GM21786 (cell line): Measurements from ENCODE around the gene FAM78A.

Source experiments
- ATAC-seq: cut with Tn5 transposase; IDR thresholded peaks from one replicate; pipeline ENCODE4 v1.9.1; 2021; ENCODE audit not compliant: unreplicated experiment

FAM78A gene

DNA sequence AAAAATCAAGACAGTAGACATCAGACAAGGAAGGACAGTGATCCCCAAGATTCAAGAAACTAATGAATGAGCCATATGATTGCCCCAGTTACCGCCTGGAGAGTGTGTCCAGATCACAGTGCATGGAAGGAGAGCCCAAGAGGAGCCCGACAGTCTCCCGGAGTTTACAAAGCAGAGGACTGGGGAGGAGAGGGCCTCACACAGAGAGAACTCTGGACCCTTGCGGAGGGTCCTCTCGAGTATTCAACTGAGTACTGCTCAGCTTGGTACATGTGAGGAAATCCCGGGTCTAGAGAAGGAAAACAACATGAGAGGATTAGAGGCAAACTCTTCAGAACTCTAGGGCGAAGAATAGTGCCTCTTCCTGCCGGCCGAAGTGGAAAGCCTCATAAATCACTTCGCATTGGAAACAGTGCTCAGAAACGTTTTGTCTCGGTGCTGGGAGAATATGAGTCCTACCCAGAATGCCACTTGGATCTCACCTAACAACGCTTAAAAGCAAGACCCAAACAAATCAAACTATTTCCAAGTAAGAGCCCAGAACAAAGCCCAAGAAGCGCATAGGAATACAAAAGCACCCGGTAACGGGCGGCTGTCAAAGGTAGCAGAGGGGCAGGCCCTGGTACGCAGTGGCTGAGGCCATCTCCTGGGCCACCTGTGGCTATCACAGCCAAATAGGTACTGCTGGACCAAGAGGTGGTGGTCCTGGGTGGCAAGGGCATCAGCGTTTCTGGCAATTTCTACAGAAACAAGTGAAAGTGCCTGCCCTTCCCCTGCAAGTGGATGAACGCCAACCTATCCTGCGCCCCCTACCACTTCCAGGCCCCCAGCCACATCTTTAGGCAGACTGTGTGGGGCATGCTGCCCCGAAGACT lies 36.0 kb downstream of the FAM78A start:
- no peak for ATAC-seq

DNA sequence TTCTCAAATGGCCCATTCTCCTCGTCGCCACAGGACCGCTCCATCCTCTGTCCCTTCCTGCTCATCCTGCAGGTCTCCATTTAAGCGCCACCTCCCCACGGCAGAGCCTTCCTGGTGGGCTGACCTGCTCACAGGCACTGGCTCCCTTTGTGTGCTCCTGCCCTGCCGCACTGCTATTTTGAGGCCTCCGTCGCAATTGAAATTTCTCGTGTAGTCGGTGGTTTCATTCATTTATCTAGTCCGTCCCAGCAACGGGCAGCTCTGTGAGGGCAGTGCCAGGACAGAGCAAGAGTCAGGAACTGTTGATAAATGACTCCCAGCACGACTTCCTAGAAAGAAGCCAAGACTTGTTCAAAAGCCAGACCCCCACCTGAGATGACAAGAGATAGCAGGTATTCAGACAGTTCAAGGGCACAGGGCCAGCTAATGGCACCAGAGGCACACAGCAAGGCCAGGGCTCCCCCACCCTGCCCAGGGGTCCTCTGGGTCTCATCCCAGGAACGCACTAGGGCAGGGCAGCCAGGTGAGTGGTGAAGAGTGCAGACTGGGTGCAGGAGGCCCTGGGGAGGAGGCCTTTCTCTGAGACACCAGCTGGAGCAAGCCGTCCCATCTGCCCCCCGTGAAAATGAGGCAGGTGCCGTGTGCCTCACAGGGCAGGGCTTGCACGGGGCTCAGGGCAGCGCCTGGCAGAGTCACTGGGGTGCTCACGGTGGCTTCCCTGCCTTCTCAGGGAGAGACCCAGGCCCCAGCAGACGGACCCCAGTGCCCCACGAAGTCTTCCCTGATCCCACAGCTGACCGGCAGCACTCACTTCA lies 36.9 kb downstream of the FAM78A start:
- ATAC-seq, result no peak

DNA sequence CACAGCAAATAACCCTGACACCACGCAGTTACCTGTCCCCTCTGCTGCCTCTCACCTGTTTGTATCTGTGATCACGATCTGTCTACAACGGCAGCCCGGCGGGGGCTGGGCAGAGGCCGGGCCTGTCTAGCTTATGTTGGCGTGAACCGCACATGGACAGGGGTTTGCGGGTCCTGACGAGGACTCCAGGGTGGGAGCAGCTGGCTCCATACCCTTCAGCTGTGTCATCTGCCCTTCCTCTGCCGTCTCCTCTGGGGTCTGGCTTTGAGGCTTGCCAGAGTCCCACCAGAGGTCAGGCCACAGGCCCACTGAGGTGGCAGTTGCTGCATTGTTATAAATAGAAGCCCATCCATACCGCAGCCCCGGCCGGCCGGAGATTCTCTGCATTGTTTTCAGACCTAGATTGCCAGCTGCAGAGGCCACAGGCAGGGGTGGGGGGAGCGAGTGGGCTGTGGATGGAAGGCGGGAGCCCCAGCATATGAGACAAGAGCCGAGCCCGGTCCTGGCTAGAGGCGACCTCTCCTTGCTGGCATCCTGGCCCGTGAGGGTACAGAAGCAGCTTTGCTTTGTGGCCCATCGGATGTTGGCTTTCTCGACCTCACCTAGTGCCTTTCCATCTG lies 37.8 kb downstream of the FAM78A start:
- ATAC-seq, result peak; percentile 8

DNA sequence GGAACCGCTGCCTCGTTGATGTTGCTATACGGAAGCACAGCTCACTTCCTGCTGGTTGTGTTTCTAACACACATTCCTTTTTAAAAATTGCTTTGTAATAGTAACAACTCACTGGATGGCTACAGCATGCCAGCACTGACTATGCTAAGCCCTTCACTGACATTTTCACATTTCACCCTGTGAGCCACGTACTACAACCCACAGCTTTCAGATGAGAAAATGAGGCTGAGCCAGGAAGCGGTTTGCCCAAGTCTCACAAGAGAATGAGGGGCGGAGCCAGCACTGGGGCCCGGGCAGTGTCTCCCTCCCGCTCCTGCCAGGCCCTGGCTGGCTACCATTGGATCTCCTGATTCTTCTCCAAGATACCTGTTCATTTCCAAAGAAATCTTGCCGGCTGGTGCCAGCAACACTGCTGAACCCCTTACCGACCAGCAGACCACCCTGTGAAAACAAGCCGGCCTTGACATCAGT lies 38.3 kb downstream of the FAM78A start:
- peak; percentile 90 for ATAC-seq

DNA sequence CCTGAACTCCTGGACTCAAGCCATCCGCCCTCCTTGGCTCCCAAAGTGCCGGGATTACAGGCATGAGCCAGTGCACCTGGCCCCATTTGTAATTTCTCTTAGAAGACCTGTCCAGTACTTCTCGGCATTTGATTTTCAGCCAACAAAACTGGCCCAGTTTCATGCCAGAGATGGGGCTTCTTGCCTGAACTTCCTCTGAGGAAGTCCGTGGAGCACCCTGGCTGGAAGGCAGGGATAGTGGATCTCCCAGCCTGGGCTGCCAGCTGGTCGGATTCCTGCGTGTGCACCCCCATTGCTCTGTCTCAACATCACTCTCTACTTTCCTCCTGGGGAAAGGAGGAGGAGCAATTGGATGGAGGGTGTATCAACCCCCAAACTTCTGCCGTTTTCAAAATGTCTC lies 39.0 kb downstream of the FAM78A start:
- no peak for ATAC-seq

DNA sequence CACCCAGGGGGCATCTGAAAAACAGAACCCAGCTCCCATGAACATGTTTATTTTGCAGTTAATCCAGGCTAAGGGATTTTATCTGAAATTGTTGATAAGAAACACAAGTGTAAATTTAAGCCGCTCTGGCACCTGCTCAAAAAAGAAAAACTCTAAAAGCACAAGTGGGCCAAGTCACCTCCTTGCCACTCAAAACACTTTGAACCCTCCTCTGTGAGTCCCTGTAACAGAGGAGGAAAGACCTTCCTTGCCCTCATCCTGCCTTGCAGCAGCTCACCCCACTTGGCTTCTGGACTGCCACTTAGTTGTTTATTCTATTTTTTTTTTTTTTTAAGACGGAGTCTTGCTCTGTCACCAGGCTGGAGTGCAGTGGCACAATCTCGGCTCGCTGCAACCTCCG lies 39.5 kb downstream of the FAM78A start:
- no peak for ATAC-seq

DNA sequence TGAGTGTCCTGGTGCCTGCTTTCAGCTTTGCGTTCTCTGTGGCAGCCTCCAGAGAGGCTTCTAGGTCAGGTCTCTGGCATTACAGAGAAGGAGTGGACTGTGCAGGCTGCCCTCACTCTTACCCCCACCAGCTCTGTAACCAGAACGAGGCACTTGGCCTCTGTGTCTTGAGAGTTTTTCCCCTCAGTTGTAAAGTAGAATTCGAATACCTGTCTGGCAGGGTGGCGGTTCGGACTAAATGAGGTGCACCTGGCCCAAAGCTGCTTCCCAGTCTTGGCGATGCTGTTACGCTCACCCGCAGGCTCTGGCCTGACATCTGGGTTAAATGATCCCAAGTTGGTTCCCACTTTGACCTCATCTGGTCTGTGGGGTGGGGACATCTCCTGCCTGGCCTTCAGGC lies 40.1 kb downstream of the FAM78A start:
- no peak for ATAC-seq

DNA sequence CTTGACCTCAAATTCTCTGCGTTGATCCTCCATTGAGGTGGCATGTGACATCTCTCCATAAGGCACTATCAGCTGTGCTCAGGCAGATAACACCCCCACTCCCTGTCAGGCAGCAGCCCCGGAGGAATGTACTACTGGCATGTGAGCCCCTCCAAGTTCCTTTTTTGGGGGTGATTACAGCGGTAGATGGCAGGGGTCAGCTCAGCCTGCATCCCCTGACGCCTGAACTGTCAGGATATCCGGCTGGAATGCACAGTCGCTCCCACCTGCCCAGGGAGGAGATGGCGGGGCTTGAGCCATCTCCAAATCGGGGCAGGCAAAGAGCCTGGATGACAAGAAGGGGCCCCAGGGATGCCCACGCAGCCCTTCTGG lies 40.8 kb downstream of the FAM78A start:
- no peak for ATAC-seq

DNA sequence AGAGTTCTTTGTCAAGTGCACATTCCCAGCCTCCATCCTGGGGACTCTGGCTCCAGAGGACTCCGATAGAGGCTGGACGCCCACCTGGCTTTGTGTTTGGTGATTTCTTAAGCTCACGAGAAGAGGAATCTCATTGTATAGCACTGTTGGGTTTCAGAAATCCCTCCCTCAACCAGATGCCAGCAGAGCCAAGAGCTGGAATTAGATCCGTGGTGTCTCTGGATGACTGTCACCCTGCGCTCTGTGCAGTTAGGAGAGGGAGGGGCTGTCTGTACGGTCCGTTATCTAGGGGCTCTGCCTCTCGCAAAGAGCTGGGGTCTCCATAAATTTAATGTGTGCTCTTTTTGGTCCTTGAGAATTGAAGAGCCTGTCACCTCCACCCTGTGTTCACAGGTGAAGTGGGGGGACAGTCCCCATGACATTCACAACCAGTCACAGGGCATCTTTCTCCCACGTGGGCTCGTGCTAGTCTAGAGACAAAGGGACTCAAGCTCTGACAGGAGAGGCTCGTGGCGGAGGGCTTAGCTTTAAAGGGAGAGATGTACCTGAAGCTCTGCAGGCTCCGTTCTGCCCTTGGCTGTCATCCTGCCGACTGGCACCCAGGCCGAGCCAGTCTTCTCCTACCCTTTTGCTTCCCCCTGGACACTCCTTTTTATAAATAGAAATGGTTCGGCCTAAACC lies 41.4 kb downstream of the FAM78A start:
- ATAC-seq, result no peak

DNA sequence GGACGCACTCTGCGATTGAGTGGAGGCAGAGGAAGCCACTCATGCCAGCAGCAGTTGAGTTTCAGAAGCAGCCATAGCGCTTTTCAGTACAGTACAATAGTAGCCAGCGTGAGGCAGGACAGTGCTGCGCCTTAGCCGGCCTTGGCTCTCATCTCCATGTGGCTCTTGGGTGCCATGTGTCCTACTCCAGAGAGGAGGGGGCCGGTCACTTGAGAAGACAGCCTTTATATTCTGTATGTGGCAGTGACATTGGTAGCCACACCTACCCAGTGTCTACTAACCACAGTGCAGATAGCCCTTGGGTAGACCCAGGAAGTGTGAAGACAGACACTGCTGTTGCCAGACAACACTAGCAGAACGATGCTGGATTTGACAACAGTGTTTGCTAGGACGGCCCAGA lies 42.3 kb downstream of the FAM78A start:
- ATAC-seq, result no peak

DNA sequence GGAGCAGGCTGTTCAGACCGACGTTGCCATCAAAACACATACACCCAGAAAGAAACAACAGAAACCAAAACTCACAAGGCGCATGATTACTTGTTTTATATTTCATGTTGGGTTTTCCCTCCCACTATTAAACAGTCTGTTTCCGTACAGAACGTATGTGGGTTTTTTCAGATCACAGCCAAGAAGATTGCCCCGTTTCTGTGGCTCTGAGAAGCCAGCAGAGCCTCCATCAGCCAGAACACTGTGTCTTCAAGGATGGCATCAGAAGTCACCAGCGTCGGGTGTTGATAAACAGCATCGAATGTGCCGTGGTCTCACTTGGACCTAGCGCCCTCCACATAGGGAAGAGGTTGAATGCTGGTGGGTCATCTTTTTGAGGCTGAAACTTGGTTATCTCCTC lies 42.8 kb downstream of the FAM78A start:
- ATAC-seq, result no peak

DNA sequence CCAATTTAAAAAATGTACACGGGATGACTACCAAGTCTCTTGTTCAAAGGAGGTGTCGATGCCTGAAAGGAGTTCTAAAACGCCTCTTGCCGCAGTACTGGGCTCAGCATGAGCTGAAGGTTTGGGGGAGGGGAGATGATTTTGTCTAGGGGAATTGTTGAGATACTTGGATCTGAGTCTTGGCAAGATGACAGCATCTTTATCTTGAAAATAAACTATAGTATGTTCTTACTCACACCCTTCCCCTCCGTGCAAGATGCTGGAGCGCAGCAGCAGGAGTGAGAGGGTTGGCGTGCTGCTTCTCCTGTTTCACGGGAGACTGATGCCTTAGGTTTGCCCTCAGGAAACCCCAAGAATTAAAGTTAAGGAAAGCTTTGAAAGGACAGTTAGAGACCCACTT lies 47.3 kb downstream of the FAM78A start:
- ATAC-seq, result no peak

DNA sequence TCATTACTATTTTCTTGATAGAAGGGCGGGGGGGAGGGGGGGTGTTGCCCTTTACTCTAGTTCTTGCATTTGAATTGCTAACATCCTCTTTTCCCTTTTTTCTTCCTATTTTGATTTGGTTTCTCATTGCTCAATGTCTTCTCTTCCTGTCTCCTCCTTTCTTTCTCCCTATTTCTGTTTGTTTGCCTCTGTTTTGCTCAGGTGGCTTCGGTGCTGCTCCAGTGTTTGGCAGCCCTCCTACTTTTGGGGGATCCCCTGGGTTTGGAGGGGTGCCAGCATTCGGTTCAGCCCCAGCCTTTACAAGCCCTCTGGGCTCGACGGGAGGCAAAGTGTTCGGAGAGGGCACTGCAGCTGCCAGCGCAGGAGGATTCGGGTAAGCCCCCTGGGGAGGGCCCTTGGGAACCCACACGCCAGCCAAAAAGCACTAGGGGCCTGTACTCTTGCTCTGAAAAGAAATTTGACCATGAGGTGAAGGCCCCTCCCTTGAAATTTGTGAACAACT lies 48.3 kb downstream of the FAM78A start:
- no peak for ATAC-seq

DNA sequence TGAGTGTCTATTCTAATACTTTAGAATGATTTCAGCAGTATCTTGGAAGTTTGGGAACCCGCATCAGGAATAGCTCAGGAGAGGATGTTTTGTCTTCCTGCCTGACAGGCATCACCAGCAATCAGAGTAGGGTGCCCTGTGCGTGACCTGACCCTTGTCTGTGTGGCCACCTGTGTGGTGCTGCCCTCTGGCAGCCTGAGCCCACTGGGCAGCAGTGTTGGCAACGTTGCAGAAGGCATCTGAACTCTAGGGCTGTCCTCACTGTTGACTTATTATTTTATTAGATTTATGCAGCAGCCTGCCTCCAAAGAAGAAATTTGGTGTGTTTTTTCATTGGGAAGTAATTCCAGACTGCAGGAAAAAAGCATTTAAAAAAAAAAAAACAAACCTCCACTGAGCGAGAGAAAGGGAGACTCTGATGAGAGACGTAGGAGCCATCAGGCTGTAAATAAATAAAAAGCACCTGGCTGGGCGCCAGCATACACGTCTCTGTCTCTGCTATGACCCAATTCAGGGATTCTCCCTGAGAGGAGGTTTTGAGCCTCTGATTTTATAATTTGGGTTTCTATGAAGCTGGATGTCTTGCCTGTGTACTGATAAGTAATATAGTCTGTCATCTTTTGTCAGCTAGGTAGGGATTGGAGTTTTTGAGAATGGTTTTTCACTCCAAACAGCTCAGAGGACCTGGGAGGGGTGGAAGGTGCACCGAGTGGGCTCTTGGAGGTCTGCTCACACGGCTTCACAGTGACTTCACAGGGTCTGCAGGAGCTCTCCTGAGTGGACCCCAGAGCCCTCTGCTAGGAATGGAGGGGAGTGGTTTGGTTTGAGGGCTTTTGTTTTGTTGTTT lies 49.0 kb downstream of the FAM78A start:
- no peak for ATAC-seq

DNA sequence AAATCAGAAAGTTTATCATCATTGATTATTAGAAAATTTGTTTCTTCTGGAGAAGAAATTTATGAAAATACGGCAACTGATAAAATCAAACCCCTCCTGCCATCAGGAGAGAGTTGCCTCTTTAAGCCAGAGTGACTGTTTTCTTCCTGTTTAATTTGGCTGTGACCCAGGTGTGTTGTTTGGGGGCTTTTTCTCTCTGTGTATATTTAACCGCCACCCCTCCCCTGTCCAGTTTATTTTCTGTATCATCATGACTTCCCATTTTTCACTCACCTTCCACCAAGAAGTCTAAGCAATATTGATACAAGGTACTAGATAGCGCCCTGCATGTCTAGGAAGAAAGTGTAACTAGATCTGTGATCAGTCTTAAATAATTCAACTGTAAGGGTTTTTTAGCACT lies 50.1 kb downstream of the FAM78A start:
- no peak for ATAC-seq

DNA sequence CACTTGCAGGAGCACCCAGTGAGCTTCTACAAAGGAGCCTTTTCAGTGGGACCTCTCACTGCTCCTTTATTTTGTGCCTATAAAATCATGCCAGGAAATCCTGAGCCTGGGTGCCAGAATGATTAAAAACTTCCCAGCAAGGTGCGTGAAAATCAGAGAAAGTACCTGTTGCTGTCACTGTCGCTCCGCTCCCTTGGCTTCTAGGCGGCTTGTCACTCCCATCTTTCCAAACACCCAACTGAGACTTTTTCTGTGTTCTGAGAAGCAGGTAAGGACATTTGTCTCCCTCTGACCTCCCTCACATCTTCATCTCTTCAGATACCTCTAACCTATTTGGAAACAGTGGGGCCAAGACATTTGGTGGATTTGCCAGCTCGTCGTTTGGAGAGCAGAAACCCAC lies 53.9 kb downstream of the FAM78A start:
- no peak for ATAC-seq

DNA sequence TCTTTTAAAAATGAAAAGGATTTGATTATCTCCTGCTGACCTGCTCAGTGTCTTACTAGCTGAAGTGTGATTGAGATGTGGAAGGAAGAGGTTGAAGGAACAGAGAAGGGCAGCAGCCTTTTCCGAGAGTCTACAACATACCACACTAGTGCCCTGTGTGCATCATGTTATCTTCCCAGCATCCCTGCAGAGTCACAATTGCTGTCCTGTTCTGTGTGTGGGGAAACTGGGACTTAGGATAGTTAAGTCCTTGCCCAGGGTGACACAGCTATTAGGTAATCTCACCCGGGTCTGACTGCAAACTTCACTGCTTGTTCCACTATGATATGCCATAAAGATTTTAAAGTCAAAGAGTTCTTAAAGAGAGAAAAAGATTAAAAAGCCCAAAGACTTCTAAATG lies 55.8 kb downstream of the FAM78A start:
- no peak for ATAC-seq

DNA sequence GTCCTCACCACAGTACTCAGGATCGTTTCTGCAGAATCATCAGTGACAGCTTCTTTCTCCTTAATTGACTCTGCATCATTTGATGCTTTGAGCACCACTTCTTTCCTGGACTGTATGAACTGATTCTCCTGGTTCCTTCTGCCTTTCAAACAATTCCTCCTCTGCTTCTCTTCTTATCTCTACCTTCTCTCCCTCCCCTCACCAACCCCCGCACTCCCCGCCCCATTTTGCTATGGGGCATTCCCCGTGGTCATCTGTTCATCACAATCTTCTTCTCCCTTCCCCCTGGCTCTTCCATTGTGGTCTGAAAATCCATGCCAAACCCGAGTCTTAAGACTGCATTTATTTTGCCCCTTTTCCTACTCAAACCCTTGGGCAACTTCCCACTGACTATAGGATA lies 57.9 kb downstream of the FAM78A start:
- no peak for ATAC-seq

DNA sequence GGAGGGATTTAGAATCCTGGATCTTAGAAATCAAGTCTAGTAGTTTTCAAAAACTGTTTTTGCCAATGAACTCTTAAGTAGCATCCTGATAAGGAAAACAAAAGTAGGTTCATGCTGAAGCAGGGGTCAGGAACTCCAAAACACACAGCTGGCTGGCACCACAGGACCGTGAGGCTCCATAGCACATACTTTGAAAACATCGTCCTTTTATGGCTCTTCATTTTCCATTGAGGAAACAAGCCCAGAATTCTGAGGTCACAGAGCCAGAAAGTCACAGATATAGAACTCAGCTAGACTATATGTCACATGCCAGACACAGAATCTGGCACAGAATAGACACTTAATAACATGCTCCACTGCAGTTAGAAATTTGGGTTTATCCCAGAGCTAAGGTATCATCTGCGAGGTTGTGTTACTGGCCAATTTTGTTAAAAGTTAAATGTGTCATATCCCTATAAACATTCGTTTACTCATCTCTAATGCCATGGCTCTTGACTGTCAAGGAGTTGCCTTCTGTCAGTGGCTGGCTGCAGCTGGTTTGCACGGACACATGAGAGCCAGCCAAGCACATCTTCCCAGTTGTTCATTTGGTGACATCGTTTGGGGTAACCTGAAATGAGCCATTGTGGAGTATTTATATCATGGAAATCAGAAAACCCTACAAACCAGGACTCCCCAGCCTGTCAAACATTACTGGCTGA lies 58.8 kb downstream of the FAM78A start:
- no peak for ATAC-seq

DNA sequence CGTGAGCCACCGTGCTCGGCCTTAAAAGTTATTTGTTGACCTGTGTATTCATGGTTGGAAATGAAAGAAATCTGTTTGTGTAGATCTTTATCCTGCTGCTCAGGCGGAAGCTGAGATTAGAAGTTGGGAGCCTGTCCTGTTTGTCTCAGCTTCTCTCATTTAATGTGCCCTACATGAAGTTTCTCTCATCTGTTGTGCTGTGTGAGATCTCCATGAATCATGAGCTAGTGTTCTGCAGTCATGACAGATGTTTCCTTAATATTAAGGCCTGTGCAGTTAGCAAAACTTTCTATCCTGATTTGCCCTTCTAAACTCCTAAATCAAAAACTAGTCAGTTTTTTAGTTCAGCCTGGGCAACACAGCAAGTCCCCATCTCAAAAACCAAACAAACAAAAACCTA lies 59.5 kb downstream of the FAM78A start:
- ATAC-seq, result no peak
